A549 (cell line): ENCODE results near the gene DLGAP1. TPM values are rescaled to one million over a fixed set of nuclear protein-coding genes. Genes with fewer than 3 reads are reported as not detected.

ENCODE experiments used
- ATAC-seq, 2 experiments: fragments of 200-7000 bp in 1 of 2; fragments of >200 bp in 1 of 2; cut with Nextera tagmentation in 1 of 2; cut with Tn5 transposase in 1 of 2; 3 replicates each; pipeline versions ENCODE4 v1.8.0 to v1.9.1; 2018 to 2020; ENCODE audit warnings: mild to moderate bottlenecking in 1 of 2, moderate library complexity in 1 of 2
- CTCF ChIA-PET: fragments of 300-600 bp; sonication (Branson Sonifier 250); formaldehyde crosslinking; extraction: SDS; loops from one replicate; lab custom pipeline; 2021; ENCODE audit warnings: antibody characterized with exemption, inconsistent platforms; lab: Yijun Ruan, JAX
- POLR2A ChIA-PET: fragments of 350-600 bp; formaldehyde crosslinking; extraction: SDS; loops from one replicate; lab custom pipeline; 2021; ENCODE audit warnings: antibody characterized with exemption, inconsistent platforms; lab: Yijun Ruan, JAX
- DNase-seq, 2 experiments: peaks; one replicate each; pipeline versions ENCODE4 v3.0.0 to v3.0.0-alpha.2; 2011 to 2016; ENCODE audit warnings: low read depth in 1 of 2, low spot score in 1 of 2
- FAIRE-seq: peaks from 2 replicates; lab custom pipeline; 2011; peaks lifted over from hg19 to GRCh38; lab: Jason Lieb, UNC
- H3K27ac ChIP-seq, 2 experiments: fragments of >200 bp; sonication (Bioruptor Twin); formaldehyde crosslinking; 3 replicates each; pipeline ENCODE4 v1.5.1; 2016 to 2017
- H3K4me1 ChIP-seq: fragments of >200 bp; sonication (Bioruptor Twin); formaldehyde crosslinking; 3 replicates; pipeline ENCODE4 v1.6.1; 2016
- H3K4me2 ChIP-seq: fragments of >200 bp; sonication (Bioruptor Twin); formaldehyde crosslinking; 3 replicates; pipeline ENCODE4 v1.6.1; 2016
- H3K4me3 ChIP-seq: fragments of >200 bp; sonication (Bioruptor Twin); formaldehyde crosslinking; 3 replicates; pipeline ENCODE4 v1.5.1; 2016
- H3K9me3 ChIP-seq: fragments of >200 bp; sonication (Bioruptor Twin); formaldehyde crosslinking; 3 replicates; pipeline ENCODE4 v1.6.1; 2016
- ATOH8 ChIP-seq: fragments of 250-450 bp; sonication (Bioruptor Pico); IDR thresholded peaks from 2 replicates; pipeline ENCODE4 v1.5.0; 2020; ENCODE audit warnings: low read depth, mild to moderate bottlenecking, moderate library complexity
- CEBPB ChIP-seq, 2 experiments: fragments of >200 bp in 1 of 2; sonication (Bioruptor Twin) in 1 of 2; formaldehyde crosslinking in 1 of 2; IDR thresholded peaks; 2 replicates each; pipeline ENCODE4 v1.6.1; 2012 to 2016
- CHD2 ChIP-seq: fragments of 150-350 bp; IDR thresholded peaks from 2 replicates; pipeline ENCODE4 v1.6.1; 2014; ENCODE audit warnings: low read length; ENCODE audit not compliant: partially characterized antibody
- EHMT2 ChIP-seq: fragments of 200-600 bp; sonication (generic); IDR thresholded peaks from 2 replicates; pipeline ENCODE4 v1.6.1; 2016; ENCODE audit warnings: antibody characterized with exemption, low read depth, mild to moderate bottlenecking, moderate library complexity
- FOSB ChIP-seq: fragments of 250-450 bp; sonication (Bioruptor Pico); IDR thresholded peaks from 2 replicates; pipeline ENCODE4 v1.5.0; 2020; ENCODE audit warnings: mild to moderate bottlenecking, moderate library complexity
- FOSL2 ChIP-seq, 2 experiments: fragments of 450-650 bp in 1 of 2; fragments of >200 bp in 1 of 2; sonication (Bioruptor Twin) in 1 of 2; formaldehyde crosslinking; IDR thresholded peaks; 2 replicates each; pipeline versions ENCODE4 v1.5.0 to v1.6.1; 2016 to 2020; ENCODE audit warnings: mild to moderate bottlenecking in 1 of 2, moderate library complexity in 1 of 2
- HEYL ChIP-seq: fragments of 250-450 bp; sonication (Bioruptor Pico); IDR thresholded peaks from 2 replicates; pipeline ENCODE4 v1.8.0; 2021; ENCODE audit warnings: mild to moderate bottlenecking, moderate library complexity
- HOXA7 ChIP-seq: fragments of 250-450 bp; sonication (Bioruptor Pico); IDR thresholded peaks from 2 replicates; pipeline ENCODE4 v1.5.0; 2020; ENCODE audit warnings: mild to moderate bottlenecking, moderate library complexity
- HOXB5 ChIP-seq: fragments of 250-450 bp; sonication (Bioruptor Pico); IDR thresholded peaks from 2 replicates; pipeline ENCODE4 v1.5.0; 2020; ENCODE audit warnings: mild to moderate bottlenecking, moderate library complexity
- JUN ChIP-seq, 2 experiments: fragments of >200 bp; sonication (Bioruptor Twin); formaldehyde crosslinking; IDR thresholded peaks; 2 replicates in 1 of 2; 3 replicates in 1 of 2; pipeline ENCODE4 v1.6.1; 2016 to 2017
- NR3C1 ChIP-seq: fragments of >200 bp; sonication (Bioruptor Twin); formaldehyde crosslinking; IDR thresholded peaks from 3 replicates; pipeline ENCODE4 v1.6.1; 2017
- PHF8 ChIP-seq: fragments of 200-600 bp; sonication (generic); IDR thresholded peaks from 2 replicates; pipeline ENCODE4 v1.6.1; 2016; ENCODE audit warnings: low read depth, mild to moderate bottlenecking, antibody characterized with exemption, moderate library complexity, borderline replicate concordance
- POLR2A ChIP-seq: IDR thresholded peaks from 2 replicates; pipeline ENCODE4 v1.6.1; 2012; ENCODE audit warnings: mild to moderate bottlenecking, low read length
- RAD21 ChIP-seq, 2 experiments: fragments of >200 bp in 1 of 2; sonication (Bioruptor Twin) in 1 of 2; formaldehyde crosslinking in 1 of 2; IDR thresholded peaks in 1 of 2; conservative IDR thresholded peaks in 1 of 2; 2 replicates in 1 of 2; 3 replicates in 1 of 2; pipeline ENCODE4 v1.6.1; 2012 to 2018; ENCODE audit warnings: inconsistent platforms in 1 of 2
- SMC3 ChIP-seq: fragments of >200 bp; sonication (Bioruptor Twin); formaldehyde crosslinking; IDR thresholded peaks from 3 replicates; pipeline ENCODE4 v1.6.1; 2018; ENCODE audit warnings: inconsistent platforms
- SREBF2 ChIP-seq: fragments of 450-650 bp; IDR thresholded peaks from 2 replicates; pipeline ENCODE4 v1.6.1; 2014; ENCODE audit warnings: mild to moderate bottlenecking, moderate library complexity
- TFCP2L1 ChIP-seq: fragments of 250-450 bp; sonication (Bioruptor Pico); IDR thresholded peaks from 2 replicates; pipeline ENCODE4 v1.5.0; 2021; ENCODE audit warnings: mild to moderate bottlenecking
- ZSCAN20 ChIP-seq: fragments of 250-450 bp; sonication (Bioruptor Pico); IDR thresholded peaks from 2 replicates; pipeline ENCODE4 v1.8.0; 2022; ENCODE audit warnings: mild to moderate bottlenecking, moderate library complexity
- WGBS: methylation state at CpG from one replicate; pipeline ENCODE4 v1.1.6; 2017; ENCODE audit errors: missing lambda C conversion rate; 5-methylcytosine and 5-hydroxymethylcytosine counted together
- polyA plus RNA-seq, 4 experiments: library from polyadenylated mRNA; depleted of rRNA in 3 of 4; stranded (reverse); fragments of >200 nt; fragmentation: RNase III in 1 of 4; extraction: RNeasy Plus Mini Kit Qiagen cat#74134 plus additional on column Dnase treatment in 1 of 4; gene quantifications; 2 replicates in 3 of 4; 3 replicates in 1 of 4; pipeline ENCODE4 v1.2.3, GENCODE V29; 2011 to 2017
- TF ChIP-seq, protein P1 (sequence below): IDR thresholded peaks from 2 replicates; pipeline ENCODE4 v1.6.1; 2012; ENCODE audit warnings: low read depth, borderline replicate concordance
- TF ChIP-seq, protein P2 (sequence below): IDR thresholded peaks from 2 replicates; pipeline ENCODE4 v1.6.1; 2012
- TF ChIP-seq, protein P3 (sequence below): fragments of >200 bp; sonication (Bioruptor Twin); formaldehyde crosslinking; IDR thresholded peaks from 3 replicates; pipeline ENCODE4 v1.6.1; 2016

DLGAP1 gene
- polyA plus RNA-seq, 2 of the 4 experiments (the other 2 are of a cell fraction): 0.04 to 0.12 TPM

GRCh38 chr18:3791238-3791637 lies 663.9 kb downstream of the DLGAP1 start:
- CTCF ChIA-PET: no interaction called here
- TF ChIP-seq NR3C1: no peak
- TF ChIP-seq FOSL2 (IDR thresholded peaks at IDR 0.05): no peak
- no peak for TF ChIP-seq FOSL2 (CRISPR knock-in tag; IDR thresholded peaks at IDR 0.05)
- TF ChIP-seq EHMT2: no peak
- no peak for TF ChIP-seq FOSB
- TF ChIP-seq RAD21 (conservative IDR thresholded peaks at IDR 0.05 in 1 of 2, IDR thresholded peaks at IDR 0.05 in 1 of 2): no peak
- no peak for TF ChIP-seq TFCP2L1
- TF ChIP-seq, protein P1, sequence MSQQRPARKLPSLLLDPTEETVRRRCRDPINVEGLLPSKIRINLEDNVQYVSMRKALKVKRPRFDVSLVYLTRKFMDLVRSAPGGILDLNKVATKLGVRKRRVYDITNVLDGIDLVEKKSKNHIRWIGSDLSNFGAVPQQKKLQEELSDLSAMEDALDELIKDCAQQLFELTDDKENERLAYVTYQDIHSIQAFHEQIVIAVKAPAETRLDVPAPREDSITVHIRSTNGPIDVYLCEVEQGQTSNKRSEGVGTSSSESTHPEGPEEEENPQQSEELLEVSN: no peak
- TF ChIP-seq CEBPB (IDR thresholded peaks at IDR 0.05): no peak
- TF ChIP-seq CHD2: no peak
- TF ChIP-seq, protein P2, sequence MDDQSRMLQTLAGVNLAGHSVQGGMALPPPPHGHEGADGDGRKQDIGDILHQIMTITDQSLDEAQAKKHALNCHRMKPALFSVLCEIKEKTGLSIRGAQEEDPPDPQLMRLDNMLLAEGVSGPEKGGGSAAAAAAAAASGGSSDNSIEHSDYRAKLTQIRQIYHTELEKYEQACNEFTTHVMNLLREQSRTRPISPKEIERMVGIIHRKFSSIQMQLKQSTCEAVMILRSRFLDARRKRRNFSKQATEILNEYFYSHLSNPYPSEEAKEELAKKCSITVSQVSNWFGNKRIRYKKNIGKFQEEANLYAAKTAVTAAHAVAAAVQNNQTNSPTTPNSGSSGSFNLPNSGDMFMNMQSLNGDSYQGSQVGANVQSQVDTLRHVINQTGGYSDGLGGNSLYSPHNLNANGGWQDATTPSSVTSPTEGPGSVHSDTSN: no peak
- no peak for TF ChIP-seq ZSCAN20 (CRISPR knock-in tag)
- POLR2A ChIA-PET: no interaction called here
- ATAC-seq (no peak), DNase-seq (no peak), FAIRE-seq (no peak)
- H3K9me3 ChIP-seq: no peaks in the 10 kb centered on the region
- H3K27ac ChIP-seq: no peak overlapping the region
- H3K4me3 ChIP-seq: no peak overlapping the region
- peaks cover 26% of the 10 kb centered on the region; the same call in 1 of the 3 replicates for H3K4me1 ChIP-seq
- 83% methylated on average over 4 of the region's 4 CpGs for WGBS
- H3K4me2 ChIP-seq: no peak overlapping the region

- Histone ChIP-seq H3K4me2 (no peak overlapping the region), H3K4me1 (peaks cover 26% of the 10 kb centered on the region; the same call in 1 of the 3 replicates), H3K4me3 (no peak overlapping the region), H3K27ac (peak overlapping the region in 1 of 2 experiments; percentile 39; a peak in 1 of 6 replicates), H3K9me3 (no peaks in the 10 kb centered on the region)
- CTCF ChIA-PET: no interaction called here
- POLR2A ChIA-PET: interaction anchor here (0.6 kb wide), 1 partner anchor 117 kb away, joined by 4 read pairs; no protein-coding TSS in a partner anchor
- DNase-seq (no peak), FAIRE-seq (no peak), ATAC-seq (no peak)
- WGBS: 92% methylated on average over 5 of the region's 5 CpGs
- TF ChIP-seq PHF8 (no peak), HEYL (CRISPR knock-in tag) (no peak), JUN (IDR thresholded peaks at IDR 0.05) (no peak), FOSB (no peak), SREBF2 (no peak), POLR2A (no peak), SMC3 (no peak), ATOH8 (CRISPR knock-in tag) (no peak), HOXA7 (CRISPR knock-in tag) (no peak), HOXB5 (CRISPR knock-in tag) (no peak)
- TF ChIP-seq, protein P3, sequence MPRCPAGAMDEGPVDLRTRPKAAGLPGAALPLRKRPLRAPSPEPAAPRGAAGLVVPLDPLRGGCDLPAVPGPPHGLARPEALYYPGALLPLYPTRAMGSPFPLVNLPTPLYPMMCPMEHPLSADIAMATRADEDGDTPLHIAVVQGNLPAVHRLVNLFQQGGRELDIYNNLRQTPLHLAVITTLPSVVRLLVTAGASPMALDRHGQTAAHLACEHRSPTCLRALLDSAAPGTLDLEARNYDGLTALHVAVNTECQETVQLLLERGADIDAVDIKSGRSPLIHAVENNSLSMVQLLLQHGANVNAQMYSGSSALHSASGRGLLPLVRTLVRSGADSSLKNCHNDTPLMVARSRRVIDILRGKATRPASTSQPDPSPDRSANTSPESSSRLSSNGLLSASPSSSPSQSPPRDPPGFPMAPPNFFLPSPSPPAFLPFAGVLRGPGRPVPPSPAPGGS: no peak
- TF ChIP-seq, protein P2: no peak
Measured at GRCh38 chr18:3790703-3791102, 664.4 kb downstream of the DLGAP1 start.
